A549 (cell line): ENCODE measurements around the gene SLC26A8. TPM values are rescaled to one million over a fixed set of nuclear protein-coding genes. Genes with fewer than 3 reads are reported as not detected.
"Not testable (repeated sequence)": the region's sequence is repeated elsewhere in the genome, so short reads cannot be mapped to it uniquely, and the experiment has no call there.

Experiments used
- ATAC-seq, 2 experiments: fragments of 200-7000 bp in 1 of 2; fragments of >200 bp in 1 of 2; cut with Nextera tagmentation in 1 of 2; cut with Tn5 transposase in 1 of 2; 3 replicates each; pipeline versions ENCODE4 v1.8.0 to v1.9.1; 2018 to 2020; ENCODE audit warnings: mild to moderate bottlenecking in 1 of 2, moderate library complexity in 1 of 2
- CTCF ChIA-PET: fragments of 300-600 bp; sonication (Branson Sonifier 250); formaldehyde crosslinking; extraction: SDS; loops from one replicate; lab custom pipeline; 2021; ENCODE audit warnings: antibody characterized with exemption, inconsistent platforms; lab: Yijun Ruan, JAX
- POLR2A ChIA-PET: fragments of 350-600 bp; formaldehyde crosslinking; extraction: SDS; loops from one replicate; lab custom pipeline; 2021; ENCODE audit warnings: antibody characterized with exemption, inconsistent platforms; lab: Yijun Ruan, JAX
- DNase-seq, 2 experiments: peaks; one replicate each; pipeline versions ENCODE4 v3.0.0 to v3.0.0-alpha.2; 2011 to 2016; ENCODE audit warnings: low read depth in 1 of 2, low spot score in 1 of 2
- FAIRE-seq: peaks from 2 replicates; lab custom pipeline; 2011; peaks lifted over from hg19 to GRCh38; lab: Jason Lieb, UNC
- H3K27ac ChIP-seq, 2 experiments: fragments of >200 bp; sonication (Bioruptor Twin); formaldehyde crosslinking; 3 replicates each; pipeline ENCODE4 v1.5.1; 2016 to 2017
- H3K4me1 ChIP-seq: fragments of >200 bp; sonication (Bioruptor Twin); formaldehyde crosslinking; 3 replicates; pipeline ENCODE4 v1.6.1; 2016
- H3K4me2 ChIP-seq: fragments of >200 bp; sonication (Bioruptor Twin); formaldehyde crosslinking; 3 replicates; pipeline ENCODE4 v1.6.1; 2016
- H3K4me3 ChIP-seq: fragments of >200 bp; sonication (Bioruptor Twin); formaldehyde crosslinking; 3 replicates; pipeline ENCODE4 v1.5.1; 2016
- H3K9me3 ChIP-seq: fragments of >200 bp; sonication (Bioruptor Twin); formaldehyde crosslinking; 3 replicates; pipeline ENCODE4 v1.6.1; 2016
- BHLHE40 ChIP-seq: IDR thresholded peaks from 2 replicates; pipeline ENCODE4 v1.6.1; 2012; ENCODE audit warnings: low read depth, low read length, inconsistent platforms
- CEBPB ChIP-seq, 2 experiments: fragments of >200 bp in 1 of 2; sonication (Bioruptor Twin) in 1 of 2; formaldehyde crosslinking in 1 of 2; IDR thresholded peaks; 2 replicates each; pipeline ENCODE4 v1.6.1; 2012 to 2016
- EP300 ChIP-seq, 2 experiments: fragments of >200 bp; sonication (Bioruptor Twin); formaldehyde crosslinking; IDR thresholded peaks; 2 replicates in 1 of 2; 3 replicates in 1 of 2; pipeline ENCODE4 v1.6.1; 2016 to 2017
- ESRRA ChIP-seq: fragments of 150-350 bp; IDR thresholded peaks from 2 replicates; pipeline ENCODE4 v1.6.1; 2014; ENCODE audit warnings: mild to moderate bottlenecking, low read length, borderline replicate concordance
- FOSB ChIP-seq: fragments of 250-450 bp; sonication (Bioruptor Pico); IDR thresholded peaks from 2 replicates; pipeline ENCODE4 v1.5.0; 2020; ENCODE audit warnings: mild to moderate bottlenecking, moderate library complexity
- GATA3 ChIP-seq: IDR thresholded peaks from 2 replicates; pipeline ENCODE4 v1.6.1; 2012; ENCODE audit warnings: borderline replicate concordance
- HDAC2 ChIP-seq: fragments of 200-600 bp; sonication (generic); IDR thresholded peaks from 2 replicates; pipeline ENCODE4 v1.6.1; 2016
- KDM1A ChIP-seq: fragments of 200-600 bp; sonication (generic); IDR thresholded peaks from 2 replicates; pipeline ENCODE4 v1.6.1; 2016; ENCODE audit warnings: low read depth, mild to moderate bottlenecking
- POLR2AphosphoS2 ChIP-seq: conservative IDR thresholded peaks from 2 replicates; pipeline ENCODE4 v1.6.1; 2012; ENCODE audit warnings: low read length, improper control_type of control experiment, inconsistent platforms
- RARB ChIP-seq: fragments of 250-450 bp; sonication (Bioruptor Pico); IDR thresholded peaks from 2 replicates; pipeline ENCODE4 v1.8.0; 2021; ENCODE audit warnings: mild to moderate bottlenecking, moderate library complexity
- REST ChIP-seq: fragments of 200-600 bp; sonication (generic); IDR thresholded peaks from 2 replicates; pipeline ENCODE4 v1.6.1; 2016; ENCODE audit warnings: antibody characterized with exemption, mild to moderate bottlenecking, moderate library complexity
- TFCP2L1 ChIP-seq: fragments of 250-450 bp; sonication (Bioruptor Pico); IDR thresholded peaks from 2 replicates; pipeline ENCODE4 v1.5.0; 2021; ENCODE audit warnings: mild to moderate bottlenecking
- ZC3H11A ChIP-seq: fragments of 450-650 bp; IDR thresholded peaks from 2 replicates; pipeline ENCODE4 v1.6.1; 2014; ENCODE audit warnings: antibody characterized with exemption, mild to moderate bottlenecking
- WGBS: methylation state at CpG from one replicate; pipeline ENCODE4 v1.1.6; 2017; ENCODE audit errors: missing lambda C conversion rate; 5-methylcytosine and 5-hydroxymethylcytosine counted together
- polyA plus RNA-seq, 4 experiments: library from polyadenylated mRNA; depleted of rRNA in 3 of 4; stranded (reverse); fragments of >200 nt; fragmentation: RNase III in 1 of 4; extraction: RNeasy Plus Mini Kit Qiagen cat#74134 plus additional on column Dnase treatment in 1 of 4; gene quantifications; 2 replicates in 3 of 4; 3 replicates in 1 of 4; pipeline ENCODE4 v1.2.3, GENCODE V29; 2011 to 2017
- TF ChIP-seq, protein P1 (sequence below): fragments of 450-650 bp; IDR thresholded peaks from 2 replicates; pipeline ENCODE4 v1.6.1; 2014; ENCODE audit warnings: antibody characterized with exemption
- TF ChIP-seq, protein P2 (sequence below): fragments of 250-450 bp; sonication (Bioruptor Pico); IDR thresholded peaks from 2 replicates; pipeline ENCODE4 v1.5.0; 2021; ENCODE audit warnings: mild to moderate bottlenecking, moderate library complexity, borderline replicate concordance
- TF ChIP-seq, protein P3 (sequence below): fragments of >200 bp; sonication (Bioruptor Twin); formaldehyde crosslinking; IDR thresholded peaks from 3 replicates; pipeline ENCODE4 v1.5.1; 2016
- TF ChIP-seq, protein P4 (sequence below): fragments of 250-450 bp; sonication (Bioruptor Pico); IDR thresholded peaks from 2 replicates; pipeline ENCODE4 v1.5.0; 2020; ENCODE audit warnings: low read depth, mild to moderate bottlenecking, moderate library complexity

The SLC26A8 gene
- polyA plus RNA-seq, 2 of the 4 experiments (the other 2 are of a cell fraction), result not detected

DNA sequence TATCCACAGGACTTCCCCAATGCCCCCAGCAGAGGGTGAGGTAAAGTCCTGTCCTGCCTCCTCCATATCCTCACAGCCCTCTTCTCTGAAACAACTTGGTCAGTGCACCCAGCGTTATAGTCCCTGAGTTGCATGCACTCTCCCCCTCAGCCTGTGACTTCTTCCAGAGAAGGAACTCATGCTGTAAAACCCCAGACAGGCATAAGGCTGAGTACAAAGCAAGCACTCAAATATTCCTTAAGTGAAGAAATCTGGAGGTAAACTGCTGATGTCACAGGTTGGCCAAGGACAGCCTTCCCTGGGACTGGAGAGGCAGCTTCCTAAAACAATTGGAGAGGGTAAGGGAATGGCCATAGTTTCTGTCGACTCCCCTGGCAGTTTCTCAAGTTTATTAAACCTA is 90.6 kb downstream of the SLC26A8 start:
- no peak for ATAC-seq
- WGBS, result 50% methylated on average over 2 of the region's 2 CpGs
- H3K4me2 ChIP-seq, result no peak overlapping the region

GRCh38 chr6:35931873-35932272 is 92.6 kb downstream of the SLC26A8 start:
- DNase-seq, H3K4me2 ChIP-seq, H3K9me3 ChIP-seq, POLR2A ChIA-PET, FAIRE-seq, H3K27ac ChIP-seq, H3K4me3 ChIP-seq, CTCF ChIA-PET, H3K4me1 ChIP-seq, ATAC-seq: not testable (repeated sequence)
- WGBS, result 95% methylated on average over 6 of the region's 10 CpGs

More for the DNA sequence above, 90.6 kb downstream of the SLC26A8 start:
- Histone ChIP-seq H3K27ac (no peak overlapping the region), H3K4me3 (no peak overlapping the region), H3K4me1 (no peaks in the 10 kb centered on the region), H3K9me3 (no peaks in the 10 kb centered on the region)
- POLR2A ChIA-PET, result interaction anchor here (0.6 kb wide), 1 partner anchor 95 kb away, joined by 4 read pairs; no protein-coding TSS in a partner anchor
- DNase-seq (no peak), FAIRE-seq (no peak)
- CTCF ChIA-PET, result interaction anchor here (0.6 kb wide), 1 partner anchor 1369 kb away, joined by 3 read pairs; no protein-coding TSS in a partner anchor
- TF ChIP-seq FOSB (no peak), BHLHE40 (no peak), CEBPB (IDR thresholded peaks at IDR 0.05) (no peak), TFCP2L1 (CRISPR knock-in tag) (no peak), POLR2AphosphoS2 (no peak), GATA3 (no peak), REST (no peak)
- TF ChIP-seq, protein P1, sequence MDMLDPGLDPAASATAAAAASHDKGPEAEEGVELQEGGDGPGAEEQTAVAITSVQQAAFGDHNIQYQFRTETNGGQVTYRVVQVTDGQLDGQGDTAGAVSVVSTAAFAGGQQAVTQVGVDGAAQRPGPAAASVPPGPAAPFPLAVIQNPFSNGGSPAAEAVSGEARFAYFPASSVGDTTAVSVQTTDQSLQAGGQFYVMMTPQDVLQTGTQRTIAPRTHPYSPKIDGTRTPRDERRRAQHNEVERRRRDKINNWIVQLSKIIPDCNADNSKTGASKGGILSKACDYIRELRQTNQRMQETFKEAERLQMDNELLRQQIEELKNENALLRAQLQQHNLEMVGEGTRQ, result no peak
- TF ChIP-seq, all 56 proteins: peak for 0

DNA sequence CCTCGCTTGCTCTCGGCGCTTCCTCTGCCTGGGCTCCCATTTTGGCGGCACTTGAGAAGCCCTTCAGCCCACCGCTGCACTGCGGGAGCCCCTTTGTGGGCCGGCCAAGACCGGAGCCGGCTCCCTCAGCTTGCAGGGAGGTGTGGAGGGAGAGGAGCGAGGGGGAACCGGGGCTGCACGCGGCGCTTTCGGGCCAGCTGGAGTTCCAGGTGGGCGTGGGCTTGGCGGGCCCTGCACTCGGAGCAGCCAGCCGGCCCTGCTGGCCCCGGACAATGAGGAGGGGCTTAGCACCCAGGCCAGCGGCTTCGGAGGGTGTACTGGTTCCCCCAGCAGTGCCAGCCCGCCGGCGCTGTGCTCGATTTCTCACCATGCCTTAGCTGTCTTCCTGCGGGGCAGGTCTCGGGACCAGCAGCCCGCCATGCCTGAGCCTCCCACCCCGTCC is 93.3 kb downstream of the SLC26A8 start:
- ChIA-PET POLR2A (no interaction called here), CTCF (no interaction called here)
- H3K27ac ChIP-seq, result no peak overlapping the region
- FAIRE-seq, result no peak
- DNase-seq, result no peak
- no peak overlapping the region for H3K4me3 ChIP-seq
- WGBS, result 94% methylated on average over 6 of the region's 30 CpGs
- TF ChIP-seq HDAC2 (no peak), ESRRA (no peak), RARB (CRISPR knock-in tag) (no peak), KDM1A (no peak), GATA3 (no peak), ZC3H11A (no peak), CEBPB (IDR thresholded peaks at IDR 0.05) (no peak), EP300 (IDR thresholded peaks at IDR 0.05) (no peak)
- TF ChIP-seq, protein P2, sequence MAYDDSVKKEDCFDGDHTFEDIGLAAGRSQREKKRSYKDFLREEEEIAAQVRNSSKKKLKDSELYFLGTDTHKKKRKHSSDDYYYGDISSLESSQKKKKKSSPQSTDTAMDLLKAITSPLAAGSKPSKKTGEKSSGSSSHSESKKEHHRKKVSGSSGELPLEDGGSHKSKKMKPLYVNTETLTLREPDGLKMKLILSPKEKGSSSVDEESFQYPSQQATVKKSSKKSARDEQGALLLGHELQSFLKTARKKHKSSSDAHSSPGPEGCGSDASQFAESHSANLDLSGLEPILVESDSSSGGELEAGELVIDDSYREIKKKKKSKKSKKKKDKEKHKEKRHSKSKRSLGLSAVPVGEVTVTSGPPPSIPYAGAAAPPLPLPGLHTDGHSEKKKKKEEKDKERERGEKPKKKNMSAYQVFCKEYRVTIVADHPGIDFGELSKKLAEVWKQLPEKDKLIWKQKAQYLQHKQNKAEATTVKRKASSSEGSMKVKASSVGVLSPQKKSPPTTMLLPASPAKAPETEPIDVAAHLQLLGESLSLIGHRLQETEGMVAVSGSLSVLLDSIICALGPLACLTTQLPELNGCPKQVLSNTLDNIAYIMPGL (CRISPR knock-in tag), result no peak
- TF ChIP-seq, protein P3, sequence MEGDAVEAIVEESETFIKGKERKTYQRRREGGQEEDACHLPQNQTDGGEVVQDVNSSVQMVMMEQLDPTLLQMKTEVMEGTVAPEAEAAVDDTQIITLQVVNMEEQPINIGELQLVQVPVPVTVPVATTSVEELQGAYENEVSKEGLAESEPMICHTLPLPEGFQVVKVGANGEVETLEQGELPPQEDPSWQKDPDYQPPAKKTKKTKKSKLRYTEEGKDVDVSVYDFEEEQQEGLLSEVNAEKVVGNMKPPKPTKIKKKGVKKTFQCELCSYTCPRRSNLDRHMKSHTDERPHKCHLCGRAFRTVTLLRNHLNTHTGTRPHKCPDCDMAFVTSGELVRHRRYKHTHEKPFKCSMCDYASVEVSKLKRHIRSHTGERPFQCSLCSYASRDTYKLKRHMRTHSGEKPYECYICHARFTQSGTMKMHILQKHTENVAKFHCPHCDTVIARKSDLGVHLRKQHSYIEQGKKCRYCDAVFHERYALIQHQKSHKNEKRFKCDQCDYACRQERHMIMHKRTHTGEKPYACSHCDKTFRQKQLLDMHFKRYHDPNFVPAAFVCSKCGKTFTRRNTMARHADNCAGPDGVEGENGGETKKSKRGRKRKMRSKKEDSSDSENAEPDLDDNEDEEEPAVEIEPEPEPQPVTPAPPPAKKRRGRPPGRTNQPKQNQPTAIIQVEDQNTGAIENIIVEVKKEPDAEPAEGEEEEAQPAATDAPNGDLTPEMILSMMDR, result no peak
- TF ChIP-seq, protein P4, sequence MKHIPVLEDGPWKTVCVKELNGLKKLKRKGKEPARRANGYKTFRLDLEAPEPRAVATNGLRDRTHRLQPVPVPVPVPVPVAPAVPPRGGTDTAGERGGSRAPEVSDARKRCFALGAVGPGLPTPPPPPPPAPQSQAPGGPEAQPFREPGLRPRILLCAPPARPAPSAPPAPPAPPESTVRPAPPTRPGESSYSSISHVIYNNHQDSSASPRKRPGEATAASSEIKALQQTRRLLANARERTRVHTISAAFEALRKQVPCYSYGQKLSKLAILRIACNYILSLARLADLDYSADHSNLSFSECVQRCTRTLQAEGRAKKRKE, result no peak
- H3K4me1 ChIP-seq, result no peaks in the 10 kb centered on the region
- no peaks in the 10 kb centered on the region for H3K9me3 ChIP-seq
- no peak for ATAC-seq
- H3K4me2 ChIP-seq, result no peak overlapping the region
